Retinal pigment epithelial cell (primary cell): Measurements from ENCODE around the gene EXOC4.

Experiments
- DNase-seq: peaks from one replicate; pipeline ENCODE4 v3.0.0-alpha.2; 2010; ENCODE audit warnings: low read depth
- H3K4me3 ChIP-seq: 2 replicates; pipeline ENCODE4 v1.5.1; 2011; ENCODE audit warnings: mild to moderate bottlenecking, low read length, control low read depth, moderate library complexity
- TF ChIP-seq, protein P1 (sequence below): conservative IDR thresholded peaks from 2 replicates; pipeline ENCODE4 v1.5.1; 2011; ENCODE audit warnings: low read depth, low read length, control low read depth, inconsistent platforms

EXOC4 gene

DNA sequence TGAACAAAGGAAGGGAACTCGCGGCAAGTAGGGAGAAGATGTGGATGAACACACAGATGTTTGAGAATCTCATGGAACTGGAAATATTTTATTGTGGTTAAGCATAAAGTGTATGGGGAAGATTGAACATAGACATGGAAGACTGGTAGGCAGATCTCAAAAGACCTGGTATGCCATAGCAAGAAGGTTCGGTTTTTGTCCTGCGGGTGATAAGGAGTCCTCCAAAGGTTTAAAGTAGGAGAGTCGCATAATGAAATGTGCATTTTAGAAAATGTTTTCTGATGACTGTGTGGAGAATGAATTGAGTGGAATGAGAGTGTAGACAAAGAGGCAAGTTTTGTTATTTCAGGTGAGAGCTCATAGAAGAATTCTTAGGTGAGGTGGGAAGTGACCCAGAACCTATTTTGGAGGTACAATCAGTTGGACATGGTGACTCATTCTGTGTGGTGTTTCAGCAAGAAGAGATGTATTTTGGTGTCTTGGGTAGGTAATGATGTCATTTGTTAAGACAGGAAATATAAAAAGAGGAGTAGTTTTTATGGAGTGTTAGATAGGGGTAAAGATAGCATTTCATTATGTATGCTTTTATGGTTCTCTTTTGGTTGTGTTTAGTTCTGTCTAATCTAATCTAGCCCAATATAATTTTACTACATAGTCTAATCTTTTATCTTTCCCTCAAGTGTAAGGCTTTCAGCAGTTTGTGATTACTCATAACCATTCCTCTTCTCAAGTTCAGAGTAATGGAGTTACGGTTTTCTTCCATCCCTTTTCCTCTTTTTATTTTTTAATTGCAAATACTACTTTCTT lies 239.2 kb downstream of the EXOC4 start:
- TF ChIP-seq, protein P1, sequence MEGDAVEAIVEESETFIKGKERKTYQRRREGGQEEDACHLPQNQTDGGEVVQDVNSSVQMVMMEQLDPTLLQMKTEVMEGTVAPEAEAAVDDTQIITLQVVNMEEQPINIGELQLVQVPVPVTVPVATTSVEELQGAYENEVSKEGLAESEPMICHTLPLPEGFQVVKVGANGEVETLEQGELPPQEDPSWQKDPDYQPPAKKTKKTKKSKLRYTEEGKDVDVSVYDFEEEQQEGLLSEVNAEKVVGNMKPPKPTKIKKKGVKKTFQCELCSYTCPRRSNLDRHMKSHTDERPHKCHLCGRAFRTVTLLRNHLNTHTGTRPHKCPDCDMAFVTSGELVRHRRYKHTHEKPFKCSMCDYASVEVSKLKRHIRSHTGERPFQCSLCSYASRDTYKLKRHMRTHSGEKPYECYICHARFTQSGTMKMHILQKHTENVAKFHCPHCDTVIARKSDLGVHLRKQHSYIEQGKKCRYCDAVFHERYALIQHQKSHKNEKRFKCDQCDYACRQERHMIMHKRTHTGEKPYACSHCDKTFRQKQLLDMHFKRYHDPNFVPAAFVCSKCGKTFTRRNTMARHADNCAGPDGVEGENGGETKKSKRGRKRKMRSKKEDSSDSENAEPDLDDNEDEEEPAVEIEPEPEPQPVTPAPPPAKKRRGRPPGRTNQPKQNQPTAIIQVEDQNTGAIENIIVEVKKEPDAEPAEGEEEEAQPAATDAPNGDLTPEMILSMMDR: no peak
- no peak for DNase-seq
- H3K4me3 ChIP-seq: no peak overlapping the region

DNA sequence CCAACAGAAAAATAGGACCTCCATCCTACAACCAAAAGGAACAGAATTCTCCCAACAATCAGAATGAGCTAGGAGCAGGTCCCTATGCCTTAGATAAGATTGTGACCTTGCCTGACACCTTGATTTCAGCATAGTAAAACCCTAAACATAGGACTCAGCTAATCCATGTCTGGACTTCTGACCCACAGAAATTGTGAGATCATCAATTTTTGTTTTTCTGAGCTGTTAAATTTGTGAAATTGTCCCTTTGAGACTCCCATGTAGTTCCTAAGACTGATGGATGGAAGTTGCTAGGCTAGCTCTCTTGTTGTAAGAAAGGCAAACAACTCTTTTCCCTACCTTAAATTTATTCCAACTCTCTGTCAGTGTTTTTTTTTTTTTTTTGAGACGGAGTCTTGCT lies 244.2 kb downstream of the EXOC4 start:
- no peak overlapping the region for H3K4me3 ChIP-seq
- TF ChIP-seq, protein P1: no peak
- DNase-seq: no peak

DNA sequence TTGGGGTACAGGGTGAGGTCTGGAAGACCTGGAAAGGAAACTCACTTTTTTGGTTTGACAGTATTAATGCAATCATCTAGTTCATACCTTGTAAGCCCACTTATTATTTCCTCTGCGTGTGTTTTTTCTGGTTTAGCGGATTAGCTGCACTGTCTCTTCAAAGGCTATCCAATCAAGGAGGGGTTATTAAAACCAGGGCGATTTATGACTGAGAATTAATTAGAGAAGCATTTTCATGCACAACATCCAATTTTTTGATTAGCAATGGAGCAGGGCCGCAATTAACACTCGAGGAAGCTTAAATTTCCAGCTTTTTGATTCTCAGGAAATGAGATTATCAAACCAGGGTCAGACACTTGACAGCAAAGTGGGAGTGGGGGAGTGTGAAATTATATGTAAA lies 248.9 kb downstream of the EXOC4 start:
- H3K4me3 ChIP-seq: no peak overlapping the region
- no peak for DNase-seq
- TF ChIP-seq, protein P1: no peak

DNA sequence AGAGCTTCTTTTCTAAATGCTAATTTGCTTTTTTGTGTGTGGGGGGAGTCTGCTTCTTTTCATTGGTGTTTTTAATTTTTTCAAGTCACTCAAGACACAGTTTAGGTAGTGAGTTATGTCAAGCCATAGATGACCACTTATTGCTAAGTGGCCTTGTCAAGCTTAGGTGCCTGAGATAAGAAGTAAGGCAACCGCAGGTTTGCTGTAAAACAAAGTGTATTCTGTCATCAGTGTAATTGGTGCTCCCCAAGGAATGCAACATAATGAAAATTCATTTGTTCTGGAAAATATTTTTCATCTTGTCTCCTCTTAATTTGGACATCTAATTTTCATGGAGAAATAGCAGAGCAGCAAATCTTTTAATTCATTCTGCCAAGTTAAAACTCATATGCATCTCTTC lies 249.6 kb downstream of the EXOC4 start:
- TF ChIP-seq, protein P1: no peak
- no peak for DNase-seq
- no peak overlapping the region for H3K4me3 ChIP-seq

DNA sequence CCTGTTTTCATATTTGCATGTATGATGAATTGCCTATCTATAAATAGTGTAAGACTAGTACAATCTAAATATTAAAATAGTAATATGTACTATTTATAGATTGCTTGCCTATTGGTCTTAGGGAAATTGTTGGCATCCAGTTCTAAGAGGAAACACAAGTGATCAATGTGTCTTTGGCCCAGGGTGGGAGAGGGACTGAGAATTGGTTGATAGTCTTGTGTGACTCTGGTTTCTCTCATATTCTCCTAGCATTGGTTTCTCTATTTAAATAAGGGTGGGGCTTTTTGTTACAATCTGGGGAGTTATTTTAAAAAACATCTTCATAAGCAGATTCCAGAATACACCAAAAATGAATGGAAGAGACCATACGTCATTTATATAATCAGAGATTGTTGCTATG lies 250.1 kb downstream of the EXOC4 start:
- TF ChIP-seq, protein P1: no peak
- DNase-seq: no peak
- no peak overlapping the region for H3K4me3 ChIP-seq

DNA sequence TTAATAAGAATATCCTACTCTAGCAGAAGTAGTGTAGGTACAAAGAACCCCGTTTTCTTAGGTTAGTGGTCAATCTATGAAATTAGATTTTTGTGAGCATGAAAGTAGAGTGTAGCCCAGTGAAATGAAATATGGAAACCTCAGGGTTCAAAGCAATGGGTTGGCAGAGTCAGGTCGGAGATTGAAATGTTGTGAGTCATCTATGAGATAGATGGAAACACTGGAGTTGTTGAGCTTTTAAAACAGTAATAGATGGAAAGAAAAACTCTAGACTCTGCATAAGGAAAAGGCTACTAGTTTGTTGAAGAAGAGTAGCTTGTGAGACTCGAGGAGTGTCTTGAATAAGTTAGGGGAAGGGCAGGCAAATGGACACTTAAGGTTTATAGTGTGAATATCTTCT lies 251.9 kb downstream of the EXOC4 start:
- TF ChIP-seq, protein P1: no peak
- no peak overlapping the region for H3K4me3 ChIP-seq
- no peak for DNase-seq

DNA sequence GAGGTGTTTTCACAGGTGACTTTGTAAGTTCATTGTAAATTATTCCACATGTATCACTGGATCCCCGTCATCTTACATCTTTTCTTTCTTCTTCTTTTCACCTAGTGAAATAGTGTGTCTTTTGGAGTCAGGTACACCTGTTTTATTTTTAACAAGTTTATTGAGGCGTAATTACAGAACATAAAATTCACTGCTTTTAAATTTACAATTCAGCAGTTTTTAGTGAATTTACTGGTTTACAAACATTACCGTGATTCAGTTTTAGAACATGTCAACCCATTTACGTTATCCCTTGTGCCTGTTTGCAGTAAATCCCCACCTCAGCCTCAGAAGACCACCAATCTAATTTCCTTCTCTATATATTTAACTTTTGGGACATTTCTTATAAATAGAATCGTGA lies 256.9 kb downstream of the EXOC4 start:
- DNase-seq: no peak
- H3K4me3 ChIP-seq: no peak overlapping the region
- TF ChIP-seq, protein P1: no peak
